OCI-LY7 (cell line): ENCODE measurements around the gene LMBRD2. TPM values are rescaled to one million over a fixed set of nuclear protein-coding genes. Genes with fewer than 3 reads are reported as not detected.
A peak's percentile ranks its signal among the peaks of the same experiment; 100 is the strongest.

Source experiments
- BruUV-seq: library from RNA; stranded (reverse); fragments of 400-500 nt; replicated peaks from 2 replicates; lab custom pipeline; 2021; lab: Mats Ljungman, UMichigan
- CTCF ChIA-PET: fragments of 300-600 bp; sonication (Branson Sonifier 250); formaldehyde crosslinking; loops from one replicate; lab custom pipeline; 2022; ENCODE audit warnings: antibody characterized with exemption; ENCODE audit not compliant: unreplicated experiment; lab: Charles Lee
- POLR2A ChIA-PET: fragments of 300-600 bp; sonication (Branson Sonifier 250); formaldehyde crosslinking; loops from one replicate; lab custom pipeline; 2022; ENCODE audit warnings: antibody characterized with exemption; lab: Charles Lee
- DNase-seq: peaks from one replicate; pipeline ENCODE4 v3.0.0-alpha.2; 2015; ENCODE audit warnings: low spot score
- H2AFZ ChIP-seq: fragments of 200-600 bp; sonication (generic), shearing (Covaris generic); 2 replicates; pipeline ENCODE4 v1.6.1; 2014; ENCODE audit warnings: mild to moderate bottlenecking, antibody characterized with exemption, low read length, moderate library complexity
- H3K27ac ChIP-seq: fragments of 200-600 bp; sonication (generic); 2 replicates; pipeline ENCODE4 v1.5.1; 2014; ENCODE audit warnings: mixed run types, low read depth, mild to moderate bottlenecking, moderate library complexity, low read length, inconsistent platforms; ENCODE audit not compliant: poor library complexity, severe bottlenecking
- H3K36me3 ChIP-seq: fragments of 200-600 bp; sonication (generic); 2 replicates; pipeline ENCODE4 v1.6.1; 2014; ENCODE audit warnings: mild to moderate bottlenecking, antibody characterized with exemption, low read length, moderate library complexity, mixed read lengths; ENCODE audit not compliant: insufficient read depth
- H3K4me1 ChIP-seq: fragments of 200-600 bp; sonication (generic); 2 replicates; pipeline ENCODE4 v1.5.1; 2014; ENCODE audit warnings: mild to moderate bottlenecking, low read length; ENCODE audit not compliant: insufficient read depth, poor library complexity, severe bottlenecking
- H3K4me2 ChIP-seq: fragments of 200-600 bp; sonication (generic); 2 replicates; pipeline ENCODE4 v1.6.1; 2014; ENCODE audit warnings: mild to moderate bottlenecking, low read length
- H3K4me3 ChIP-seq: fragments of 200-600 bp; sonication (generic); 2 replicates; pipeline ENCODE4 v1.5.1; 2014; ENCODE audit warnings: mild to moderate bottlenecking, low read depth, low read length; ENCODE audit not compliant: poor library complexity, severe bottlenecking
- H3K79me2 ChIP-seq: fragments of 200-600 bp; sonication (generic); 2 replicates; pipeline ENCODE4 v1.6.1; 2016; ENCODE audit warnings: low read depth, mild to moderate bottlenecking, low read length, moderate library complexity, mixed read lengths; ENCODE audit not compliant: insufficient read depth
- H3K9me2 ChIP-seq: fragments of 200-600 bp; sonication (generic); 2 replicates; pipeline ENCODE4 v1.6.1; 2016; ENCODE audit warnings: mild to moderate bottlenecking, low read length, mixed read lengths; ENCODE audit not compliant: insufficient read depth
- H3K9me3 ChIP-seq: fragments of 200-600 bp; sonication (generic); 2 replicates; pipeline ENCODE4 v1.6.1; 2014; ENCODE audit warnings: mild to moderate bottlenecking, mixed run types, low read length, mixed read lengths
- H4K20me1 ChIP-seq: fragments of 200-600 bp; sonication (generic); 2 replicates; pipeline ENCODE4 v1.6.1; 2014; ENCODE audit warnings: mild to moderate bottlenecking, antibody characterized with exemption, low read length, moderate library complexity, mixed read lengths; ENCODE audit not compliant: insufficient read depth
- EZH2phosphoT487 ChIP-seq: fragments of 200-600 bp; sonication (generic); IDR thresholded peaks from 2 replicates; pipeline ENCODE4 v1.6.1; 2018; ENCODE audit warnings: low read depth, borderline replicate concordance, mild to moderate bottlenecking, mixed run types, antibody characterized with exemption, low read length, moderate library complexity, mixed read lengths
- intact Hi-C: fragments of 100-400 bp; cut with micrococcal nuclease; formaldehyde crosslinking; loops from one replicate; pipeline ENCODE4 v1.10.0; 2022; ENCODE audit not compliant: unreplicated experiment
- total RNA-seq, 2 experiments: library from RNA; depleted of rRNA in 1 of 2; stranded (reverse); fragments of >200 nt in 1 of 2; shearing (Covaris generic) in 1 of 2; gene quantifications; 2 replicates each; pipeline ENCODE4 v1.2.3, GENCODE V29; 2014 to 2022
- TF ChIP-seq, protein P1 (sequence below): fragments of 200-600 bp; sonication (generic); conservative IDR thresholded peaks from 2 replicates; pipeline ENCODE4 v1.5.1; 2014; ENCODE audit warnings: mild to moderate bottlenecking, antibody characterized with exemption, low read length, moderate library complexity, mixed read lengths

Gene LMBRD2
- total RNA-seq, 2 experiments from 2014 or later, result 9.1 to 18.3 TPM

GRCh38 chr5:36073595-36074216 lies 78.0 kb downstream of the LMBRD2 start:
- Histone ChIP-seq H3K9me2 (no peaks in the 10 kb centered on the region), H3K4me1 (peaks cover 9% of the 10 kb centered on the region), H4K20me1 (no peaks in the 10 kb centered on the region), H3K9me3 (no peaks in the 10 kb centered on the region), H3K27ac (no peak overlapping the region), H3K4me2 (no peak overlapping the region), H3K36me3 (no peaks in the 10 kb centered on the region), H3K79me2 (no peaks in the 10 kb centered on the region), H2AFZ (no peak overlapping the region), H3K4me3 (no peak overlapping the region)
- ChIA-PET CTCF (no interaction called here), POLR2A (no interaction called here)
- peak; percentile 73 for DNase-seq
- TF ChIP-seq EZH2phosphoT487, result no peak
- TF ChIP-seq, protein P1, sequence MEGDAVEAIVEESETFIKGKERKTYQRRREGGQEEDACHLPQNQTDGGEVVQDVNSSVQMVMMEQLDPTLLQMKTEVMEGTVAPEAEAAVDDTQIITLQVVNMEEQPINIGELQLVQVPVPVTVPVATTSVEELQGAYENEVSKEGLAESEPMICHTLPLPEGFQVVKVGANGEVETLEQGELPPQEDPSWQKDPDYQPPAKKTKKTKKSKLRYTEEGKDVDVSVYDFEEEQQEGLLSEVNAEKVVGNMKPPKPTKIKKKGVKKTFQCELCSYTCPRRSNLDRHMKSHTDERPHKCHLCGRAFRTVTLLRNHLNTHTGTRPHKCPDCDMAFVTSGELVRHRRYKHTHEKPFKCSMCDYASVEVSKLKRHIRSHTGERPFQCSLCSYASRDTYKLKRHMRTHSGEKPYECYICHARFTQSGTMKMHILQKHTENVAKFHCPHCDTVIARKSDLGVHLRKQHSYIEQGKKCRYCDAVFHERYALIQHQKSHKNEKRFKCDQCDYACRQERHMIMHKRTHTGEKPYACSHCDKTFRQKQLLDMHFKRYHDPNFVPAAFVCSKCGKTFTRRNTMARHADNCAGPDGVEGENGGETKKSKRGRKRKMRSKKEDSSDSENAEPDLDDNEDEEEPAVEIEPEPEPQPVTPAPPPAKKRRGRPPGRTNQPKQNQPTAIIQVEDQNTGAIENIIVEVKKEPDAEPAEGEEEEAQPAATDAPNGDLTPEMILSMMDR, result peak; percentile 78
- BruUV-seq, result no TSS peak
- intact Hi-C loops, result no loop called here

DNA sequence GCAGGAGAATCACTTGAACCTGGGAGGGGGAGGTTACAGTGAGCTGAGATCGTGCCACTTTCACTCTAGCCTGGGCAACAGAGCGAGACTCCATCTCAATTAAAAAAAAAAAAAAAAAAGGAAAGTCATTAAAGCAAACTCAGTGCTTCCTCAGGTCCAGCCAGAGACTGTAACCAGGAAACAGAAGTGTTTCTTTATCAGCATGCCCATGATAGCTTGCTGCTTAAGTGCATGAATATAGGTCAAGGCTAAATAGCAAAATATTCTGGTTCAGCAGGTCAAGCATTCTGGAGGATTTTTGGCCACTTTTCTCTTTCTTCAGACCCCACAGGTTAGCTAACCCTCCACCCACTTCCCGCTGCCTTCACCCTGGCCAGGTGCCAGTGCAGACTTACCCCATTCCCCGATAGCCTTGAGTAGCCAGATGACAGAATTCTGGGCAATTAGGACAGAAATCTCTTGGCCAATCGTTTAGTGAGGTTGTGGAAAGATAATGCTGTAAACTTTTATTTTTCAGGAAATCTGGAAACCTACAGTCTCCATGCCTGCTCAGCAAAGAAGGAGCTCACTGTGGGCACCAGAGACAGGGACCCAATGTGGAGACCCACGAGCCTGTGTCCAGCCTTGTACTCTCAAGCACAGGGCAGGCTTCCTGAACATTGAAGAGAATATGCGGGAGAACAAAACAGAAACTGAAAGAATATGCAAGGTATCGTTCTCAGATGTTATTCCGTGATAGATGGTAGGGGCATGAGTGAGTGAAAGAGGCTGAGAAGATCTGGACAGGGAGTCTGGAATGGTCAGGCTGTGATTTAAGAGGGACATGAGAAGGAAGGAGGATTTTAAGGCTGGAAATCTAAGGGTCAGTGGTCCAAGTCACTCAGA lies 80.8 kb downstream of the LMBRD2 start:
- Histone ChIP-seq H3K9me2 (no peaks in the 10 kb centered on the region), H3K4me2 (peak overlapping the region; percentile 65), H3K4me1 (peaks cover 9% of the 10 kb centered on the region), H3K4me3 (peak overlapping the region; percentile 57), H2AFZ (peak overlapping the region; percentile 92), H3K27ac (no peak overlapping the region), H3K79me2 (no peaks in the 10 kb centered on the region), H3K9me3 (no peaks in the 10 kb centered on the region), H4K20me1 (no peaks in the 10 kb centered on the region), H3K36me3 (no peaks in the 10 kb centered on the region)
- intact Hi-C loops, result no loop called here
- ChIA-PET CTCF (interaction anchor here (0.8 kb wide), 1 partner anchor 8 kb away, joined by 4 read pairs; no protein-coding TSS in a partner anchor), POLR2A (interaction anchor here (0.6 to 1.9 kb wide), 3 partner anchors 8 to 436 kb away, joined by 4 to 5 read pairs (median 4); no protein-coding TSS in a partner anchor)
- DNase-seq, result no peak
- no peak for TF ChIP-seq EZH2phosphoT487
- TF ChIP-seq, protein P1, result no peak
- no TSS peak for BruUV-seq
